HG02938 (cell line): Measurements from ENCODE around the gene HDAC4.

Experiments
- ATAC-seq: cut with Tn5 transposase; IDR thresholded peaks from one replicate; pipeline ENCODE4 v1.9.1; 2021; ENCODE audit warnings: mild to moderate bottlenecking, moderate library complexity; ENCODE audit not compliant: unreplicated experiment

The HDAC4 gene

GRCh38 chr2:239272626-239273025, 128.2 kb downstream of the HDAC4 start:
- no peak for ATAC-seq

DNA sequence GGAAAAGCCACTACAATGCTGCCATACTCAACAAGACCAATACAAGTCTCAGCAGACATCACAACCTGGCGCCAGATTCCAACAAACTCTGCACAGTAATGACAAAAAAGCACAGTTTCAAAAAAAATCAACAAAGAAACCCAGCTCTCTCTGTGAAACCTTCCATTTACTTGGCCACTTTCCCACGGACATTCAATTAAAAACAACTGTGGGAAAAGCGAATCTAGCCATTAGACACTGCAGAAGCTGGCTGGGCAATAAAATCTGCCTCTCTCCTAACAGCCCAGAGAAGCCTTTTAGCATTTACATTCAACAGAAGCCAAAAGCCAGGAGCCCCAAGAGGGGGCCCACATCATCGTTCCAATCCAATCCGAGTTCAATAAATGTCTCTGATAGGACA, 128.9 kb downstream of the HDAC4 start:
- no peak for ATAC-seq

DNA sequence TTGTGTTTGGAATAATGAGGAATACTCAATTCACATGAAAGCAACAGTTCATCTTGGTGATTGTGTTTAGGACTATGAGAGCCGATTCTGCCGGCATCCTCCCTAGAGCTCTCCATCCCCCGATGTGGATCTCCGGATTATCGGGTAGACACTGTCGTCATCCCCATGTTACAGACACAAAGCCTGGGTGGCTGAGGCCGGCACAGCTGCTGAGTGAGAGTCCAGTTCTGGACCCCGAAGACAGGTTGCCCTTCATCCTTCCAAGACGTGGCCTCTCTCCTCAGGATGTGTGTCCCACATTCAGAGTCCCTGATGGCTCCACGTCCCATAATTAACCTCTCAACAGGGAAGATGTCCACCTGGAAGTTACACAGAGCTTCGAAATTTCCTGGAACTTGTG, 129.3 kb downstream of the HDAC4 start:
- ATAC-seq: no peak

DNA sequence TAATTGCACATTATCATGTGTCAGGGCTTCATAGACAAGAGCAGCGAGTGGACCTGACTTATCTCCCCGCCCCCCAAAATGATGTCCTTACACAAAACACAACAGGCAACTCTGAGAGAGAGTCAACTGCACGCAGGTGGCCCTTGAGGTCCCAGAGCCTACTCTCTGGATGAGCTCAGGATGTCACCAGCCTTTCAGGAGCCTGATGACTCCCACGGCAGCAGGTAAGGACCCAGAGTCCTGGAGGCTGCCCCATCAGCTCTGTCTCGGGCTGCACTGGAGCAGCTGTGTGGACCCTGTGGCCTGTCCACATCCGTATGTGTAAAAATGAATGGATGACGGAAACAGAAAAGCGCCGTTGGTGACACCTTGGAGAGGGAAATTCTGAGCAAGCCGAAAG, 130.9 kb downstream of the HDAC4 start:
- ATAC-seq: no peak

- ATAC-seq: no peak
Observed at GRCh38 chr2:239269173-239269885, 131.5 kb downstream of the HDAC4 start.

DNA sequence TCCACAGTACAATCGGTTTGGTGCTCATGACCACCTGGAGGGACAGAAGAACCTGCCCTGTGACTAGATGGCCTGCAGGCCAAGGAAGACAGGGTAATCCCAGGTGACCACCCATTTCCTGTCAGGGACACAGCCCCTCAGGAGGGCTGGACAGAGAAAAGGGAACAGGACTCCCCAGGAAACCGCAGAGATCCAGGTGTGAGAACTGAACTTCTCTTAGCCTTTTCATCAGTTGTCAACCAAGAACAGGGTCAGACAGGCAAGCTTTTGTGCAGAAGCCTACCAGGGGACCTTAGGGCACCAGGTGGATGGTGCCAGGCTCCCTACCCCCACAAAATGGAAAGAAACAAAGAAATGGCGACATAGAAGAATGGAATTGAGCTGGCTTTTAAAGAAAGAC, 132.3 kb downstream of the HDAC4 start:
- no peak for ATAC-seq

DNA sequence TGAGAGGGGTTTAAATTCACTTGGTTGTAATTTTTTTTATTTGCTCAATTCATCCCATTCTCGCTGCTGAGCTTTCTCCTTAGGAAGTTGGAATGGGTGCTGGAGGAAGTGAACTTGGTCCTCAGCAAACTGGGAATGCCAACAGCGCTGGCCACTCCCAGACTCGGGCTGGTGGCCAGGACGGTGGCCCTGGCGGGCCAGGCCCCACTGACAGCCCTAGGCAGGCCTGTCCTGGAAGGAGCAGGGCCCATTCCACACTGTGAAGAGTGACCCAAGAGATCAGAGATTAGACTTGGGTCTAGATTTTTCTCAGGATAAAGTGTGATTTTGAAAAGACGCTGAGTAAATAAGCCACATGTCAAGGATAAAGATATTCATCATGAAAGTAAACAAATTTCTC, 132.7 kb downstream of the HDAC4 start:
- ATAC-seq: no peak

- ATAC-seq: peak; percentile 97
Observed at GRCh38 chr2:239267288-239267951, 133.4 kb downstream of the HDAC4 start.

DNA sequence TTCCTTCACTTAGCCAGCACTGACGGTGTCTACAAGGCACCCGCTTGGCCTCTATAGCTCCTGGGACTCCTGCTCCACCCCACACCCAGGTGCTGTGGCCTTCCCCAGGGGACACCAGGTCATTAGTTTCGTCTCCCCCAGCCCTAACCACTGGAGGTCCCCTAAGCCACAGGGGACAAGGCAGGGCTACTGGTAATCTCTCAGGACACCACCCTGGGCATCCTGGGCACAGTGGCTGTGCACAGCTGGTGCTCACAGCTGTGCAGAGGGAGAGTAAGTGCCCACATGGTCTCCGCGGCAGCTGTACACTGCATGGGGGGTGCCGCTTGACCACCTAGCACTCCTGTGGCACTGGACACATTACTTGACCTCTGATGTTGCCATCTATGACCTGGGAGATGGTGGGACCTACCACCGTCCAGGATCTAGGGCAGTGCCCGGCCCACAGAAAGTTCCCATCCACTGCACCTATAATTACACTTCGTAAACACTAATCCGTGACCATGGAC, 134.0 kb downstream of the HDAC4 start:
- ATAC-seq: no peak

- no peak for ATAC-seq
Observed at GRCh38 chr2:239266434-239266766, 134.4 kb downstream of the HDAC4 start.

- ATAC-seq: no peak
Observed at GRCh38 chr2:239265681-239266433, 135.0 kb downstream of the HDAC4 start.

DNA sequence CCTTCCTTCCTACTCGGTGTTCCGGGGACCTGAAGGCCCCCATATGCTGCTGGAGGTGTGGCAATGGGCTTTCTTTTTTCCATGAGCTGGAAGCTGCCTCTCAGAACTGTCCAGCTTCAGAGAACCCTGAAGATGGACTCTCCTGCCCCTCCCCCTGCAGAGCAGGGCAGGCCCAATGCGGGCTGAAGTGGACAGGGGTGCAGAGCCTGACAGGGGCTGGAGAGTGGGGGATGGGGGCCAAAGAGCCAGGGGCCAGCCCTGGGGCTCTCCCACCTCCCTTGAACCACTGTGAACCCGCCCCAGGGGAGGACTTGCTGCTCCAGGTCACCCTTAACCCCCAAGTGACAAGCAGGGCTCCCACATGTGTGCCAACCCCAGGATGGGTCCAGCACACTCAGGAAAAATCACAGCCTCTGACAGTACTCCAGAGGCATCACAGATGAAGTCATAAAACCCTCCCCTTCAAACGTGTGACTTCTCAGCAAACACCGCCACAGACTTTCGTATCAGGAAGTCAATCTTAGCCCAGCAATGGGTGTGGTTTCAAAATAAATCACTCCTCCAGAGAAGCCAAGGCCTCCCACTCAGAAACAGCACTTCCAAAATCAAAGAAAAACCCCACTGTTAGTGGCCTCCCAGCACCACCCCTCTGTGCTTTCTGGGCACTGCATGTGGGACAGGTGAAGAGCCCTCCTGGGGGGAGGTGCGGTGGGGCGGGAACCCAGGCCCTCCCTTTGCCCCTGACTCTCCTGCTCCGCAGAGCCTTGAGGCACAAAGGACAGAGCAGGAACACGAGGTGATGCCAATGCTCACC, 135.8 kb downstream of the HDAC4 start:
- ATAC-seq: no peak

GRCh38 chr2:239264492-239264837, 136.4 kb downstream of the HDAC4 start:
- no peak for ATAC-seq

DNA sequence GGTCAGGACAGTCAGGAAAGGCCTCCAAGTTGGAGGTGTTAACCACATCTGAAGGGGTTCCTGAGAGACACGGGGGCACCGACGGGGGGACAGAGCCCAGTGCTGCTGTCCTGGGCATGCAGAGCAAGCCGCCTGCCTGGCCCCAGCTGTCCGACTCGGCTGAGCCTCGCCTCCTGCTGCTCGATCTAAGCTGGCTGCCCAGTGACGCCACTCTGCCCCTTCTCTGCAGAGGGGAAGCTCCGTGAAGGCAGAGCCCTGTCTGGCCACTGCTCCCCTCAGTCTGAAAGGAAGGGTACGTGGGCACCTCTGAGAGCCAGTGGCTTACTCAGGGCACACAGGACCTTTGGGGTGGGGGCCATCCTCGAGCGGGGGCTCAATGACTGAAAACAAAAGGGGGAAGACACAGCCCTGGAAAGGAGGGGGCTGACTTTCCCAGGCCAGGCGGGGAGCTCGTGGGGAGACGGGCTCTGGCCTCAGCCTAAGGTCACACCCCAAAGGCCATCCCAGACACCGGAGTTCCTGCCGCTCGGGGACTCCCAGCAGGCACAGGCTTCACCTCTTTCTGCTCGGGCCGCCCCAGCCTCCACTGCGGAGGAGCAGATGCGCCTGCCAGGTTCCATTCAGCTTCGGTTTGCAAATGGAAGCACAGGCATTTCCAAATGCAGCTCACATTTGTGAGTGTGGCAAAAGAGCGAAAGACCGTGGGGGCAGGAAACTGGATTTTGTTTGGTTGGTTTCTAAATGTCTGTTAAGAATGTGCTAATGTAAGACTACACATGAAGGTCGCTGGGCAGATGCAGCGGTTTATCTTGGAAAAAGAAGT, 136.9 kb downstream of the HDAC4 start:
- ATAC-seq: no peak

DNA sequence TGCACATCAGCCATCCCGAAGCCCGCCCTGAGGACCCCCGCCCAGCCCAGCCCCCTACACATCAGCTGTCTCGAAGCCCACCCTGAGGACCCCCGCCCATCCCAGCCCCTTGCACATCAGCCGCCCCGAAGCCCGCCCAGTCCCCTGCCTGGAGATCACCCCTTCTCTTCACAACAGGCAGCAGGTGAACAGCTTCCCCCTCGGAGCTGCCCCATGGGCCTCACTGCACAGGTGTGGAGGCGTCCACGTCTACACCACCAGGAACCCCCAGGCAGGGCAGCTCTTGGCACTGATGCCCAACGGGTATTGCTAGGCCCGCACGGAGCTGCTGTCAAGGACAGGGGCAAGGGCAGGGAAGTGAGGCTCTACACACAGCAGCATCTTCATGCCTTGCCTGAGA, 137.6 kb downstream of the HDAC4 start:
- ATAC-seq: no peak

GRCh38 chr2:239262484-239263230, 138.2 kb downstream of the HDAC4 start:
- no peak for ATAC-seq

DNA sequence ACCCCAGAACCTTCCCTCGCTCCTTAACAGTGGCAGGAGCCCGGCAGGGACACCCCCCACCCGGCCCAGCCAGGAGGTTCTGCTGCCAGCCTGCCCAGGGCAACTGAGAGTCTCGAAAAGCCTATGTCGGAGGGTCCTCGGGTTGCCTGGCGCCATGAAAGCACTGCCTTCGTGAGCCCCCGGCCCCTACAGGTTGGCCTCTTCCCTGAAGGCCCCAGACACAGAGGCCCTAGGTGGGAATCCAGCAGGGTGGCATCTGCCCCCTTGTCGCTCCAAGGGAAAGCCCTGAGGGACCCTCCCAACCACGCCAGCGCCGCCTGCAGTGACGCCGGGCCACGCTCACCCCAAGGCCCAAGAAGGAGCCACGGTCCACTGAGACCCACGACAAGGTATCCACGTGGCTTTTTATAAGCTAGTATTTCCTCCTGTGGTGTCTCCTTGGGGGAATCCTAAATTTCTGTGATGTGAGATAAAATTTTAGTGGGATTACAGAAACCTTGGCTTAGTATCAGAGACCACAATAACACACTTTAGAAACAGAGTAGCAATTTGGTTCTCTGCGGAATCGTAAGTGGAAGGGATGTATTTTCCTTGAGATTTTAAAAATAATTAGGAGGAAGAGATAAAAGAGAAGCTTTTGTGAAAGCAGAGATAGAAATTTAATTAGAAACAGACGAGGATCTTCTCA, 138.9 kb downstream of the HDAC4 start:
- ATAC-seq: no peak

GRCh38 chr2:239261356-239261755, 139.5 kb downstream of the HDAC4 start:
- no peak for ATAC-seq
